Subcutaneous adipose tissue (tissue), 4 donors: ENCODE results near the gene NFIL3. TPM values are rescaled to one million over a fixed set of nuclear protein-coding genes. Genes with fewer than 3 reads are reported as not detected.

Source experiments
- CTCF ChIP-seq: fragments of 450-650 bp; IDR thresholded peaks from one replicate; pipeline ENCODE4 v1.5.1; 2016; ENCODE audit warnings: low read depth, mild to moderate bottlenecking, control low read depth, antibody characterized with exemption, moderate library complexity
- total RNA-seq, 4 donors: library from RNA; depleted of rRNA; stranded (reverse); fragments of >200 nt; gene quantifications; one replicate each; pipeline ENCODE4 v1.1.0, GENCODE V29; 2016

NFIL3 gene
- total RNA-seq, 4 donors from 2014 or later: 45.2 to 146 (median 83.9) TPM

- TF ChIP-seq CTCF: no peak
Measured at GRCh38 chr9:91443321-91443993, 19.8 kb upstream of the NFIL3 start.

- no peak for TF ChIP-seq CTCF
Measured at GRCh38 chr9:91436841-91437240, 13.2 kb upstream of the NFIL3 start.

GRCh38 chr9:91433180-91433579 is 9.5 kb upstream of the NFIL3 start:
- TF ChIP-seq CTCF: no peak

GRCh38 chr9:91431485-91431884 is 7.9 kb upstream of the NFIL3 start:
- no peak for TF ChIP-seq CTCF

- no peak for TF ChIP-seq CTCF
Measured at GRCh38 chr9:91429501-91429900, 5.9 kb upstream of the NFIL3 start.

GRCh38 chr9:91428927-91429351 is 5.3 kb upstream of the NFIL3 start:
- no peak for TF ChIP-seq CTCF

- TF ChIP-seq CTCF: no peak
Measured at GRCh38 chr9:91428436-91428835, 4.8 kb upstream of the NFIL3 start.
